HEK293 (cell line): ENCODE data around the gene KLF4.
"Not testable (repeated sequence)": the region's sequence is repeated elsewhere in the genome, so short reads cannot be mapped to it uniquely, and the experiment has no call there.

Experiments
- ZNF24 ChIP-seq: fragments of 450-650 bp; formaldehyde crosslinking; IDR thresholded peaks from 2 replicates; pipeline ENCODE4 v1.5.1; 2016; ENCODE audit warnings: missing biosample characterization, missing genetic modification characterization
- ZNF777 ChIP-seq: fragments of 450-650 bp; formaldehyde crosslinking; IDR thresholded peaks from 2 replicates; pipeline ENCODE4 v1.5.1; 2017; ENCODE audit warnings: missing biosample characterization, missing genetic modification characterization, borderline replicate concordance
- ZSCAN16 ChIP-seq: fragments of 450-650 bp; formaldehyde crosslinking; IDR thresholded peaks from 2 replicates; pipeline ENCODE4 v1.5.1; 2016; ENCODE audit warnings: missing biosample characterization, missing genetic modification characterization
- TF ChIP-seq, protein P1 (sequence below): fragments of 450-650 bp; formaldehyde crosslinking; IDR thresholded peaks from 2 replicates; pipeline ENCODE4 v1.5.1; 2016; ENCODE audit warnings: missing biosample characterization, missing genetic modification characterization

DNA sequence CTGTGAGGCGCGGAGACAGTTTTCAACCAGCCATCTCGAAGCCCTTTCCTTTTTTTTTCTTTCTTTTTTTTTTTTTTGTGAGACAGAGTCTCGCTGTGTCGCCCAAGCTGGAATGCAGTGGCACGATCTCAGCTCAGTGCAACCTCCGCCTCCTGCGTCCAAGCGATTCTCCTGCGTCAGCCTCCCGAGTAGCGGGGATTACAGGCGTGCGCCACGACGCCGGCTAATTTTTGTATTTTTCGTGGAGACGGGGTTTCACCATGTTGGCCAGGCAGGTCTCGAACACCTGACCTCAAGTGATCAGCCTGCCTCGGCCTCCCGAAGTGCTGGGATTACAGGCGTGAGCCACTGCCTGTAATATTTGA lies 1.0 kb upstream of the KLF4 start:
- TF ChIP-seq, protein P1, sequence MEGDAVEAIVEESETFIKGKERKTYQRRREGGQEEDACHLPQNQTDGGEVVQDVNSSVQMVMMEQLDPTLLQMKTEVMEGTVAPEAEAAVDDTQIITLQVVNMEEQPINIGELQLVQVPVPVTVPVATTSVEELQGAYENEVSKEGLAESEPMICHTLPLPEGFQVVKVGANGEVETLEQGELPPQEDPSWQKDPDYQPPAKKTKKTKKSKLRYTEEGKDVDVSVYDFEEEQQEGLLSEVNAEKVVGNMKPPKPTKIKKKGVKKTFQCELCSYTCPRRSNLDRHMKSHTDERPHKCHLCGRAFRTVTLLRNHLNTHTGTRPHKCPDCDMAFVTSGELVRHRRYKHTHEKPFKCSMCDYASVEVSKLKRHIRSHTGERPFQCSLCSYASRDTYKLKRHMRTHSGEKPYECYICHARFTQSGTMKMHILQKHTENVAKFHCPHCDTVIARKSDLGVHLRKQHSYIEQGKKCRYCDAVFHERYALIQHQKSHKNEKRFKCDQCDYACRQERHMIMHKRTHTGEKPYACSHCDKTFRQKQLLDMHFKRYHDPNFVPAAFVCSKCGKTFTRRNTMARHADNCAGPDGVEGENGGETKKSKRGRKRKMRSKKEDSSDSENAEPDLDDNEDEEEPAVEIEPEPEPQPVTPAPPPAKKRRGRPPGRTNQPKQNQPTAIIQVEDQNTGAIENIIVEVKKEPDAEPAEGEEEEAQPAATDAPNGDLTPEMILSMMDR (tag by site-specific recombination) = not testable (repeated sequence)
- TF ChIP-seq ZSCAN16; ZNF24 (tag by site-specific recombination); ZNF777: not testable (repeated sequence)
